T-cell (primary cell): ENCODE data around the gene SLC22A23. TPM values are rescaled to one million over a fixed set of nuclear protein-coding genes. Genes with fewer than 3 reads are reported as not detected.
"Not testable (repeated sequence)": the region's sequence is repeated elsewhere in the genome, so short reads cannot be mapped to it uniquely, and the experiment has no call there.

Experiments
- ATAC-seq, 4 experiments: fragments of 200-7000 bp in 3 of 4; fragments of 150-1000 bp in 1 of 4; cut with Tn5 transposase; replicated peaks in 1 of 4; 1 replicate in 3 of 4; 2 replicates in 1 of 4; pipeline ENCODE4 v1.10.0; 2021; ENCODE audit warnings: moderate library complexity in 3 of 4, mild to moderate bottlenecking in 2 of 4, moderate number of reproducible peaks in 1 of 4
- CTCF ChIA-PET, 2 donors: fragments of 300-600 bp; sonication (Branson Sonifier 250); formaldehyde crosslinking; loops; one replicate each; lab custom pipeline; 2022; ENCODE audit warnings: antibody characterized with exemption in 2 of 2; lab: Charles Lee
- POLR2A ChIA-PET, 2 donors: fragments of 300-600 bp; sonication (Branson Sonifier 250); formaldehyde crosslinking; loops; one replicate each; lab custom pipeline; 2022; ENCODE audit warnings: antibody characterized with exemption in 2 of 2; lab: Charles Lee
- DNase-seq, 35 experiments: peaks; one replicate each; pipeline versions ENCODE4 v3.0.0 to v3.0.0-alpha.2; 2013 to 2023
- H3K27ac ChIP-seq: one replicate; pipeline ENCODE4 v1.5.1; 2013; ENCODE audit warnings: low read length
- H3K27me3 ChIP-seq, 2 experiments: replicated peaks in 1 of 2; 1 replicate in 1 of 2; 2 replicates in 1 of 2; pipeline versions ENCODE4 v1.6.1 to v1.7.0; 2013; ENCODE audit warnings: low read length in 1 of 2, mixed read lengths in 1 of 2; ENCODE audit not compliant: control insufficient read depth in 2 of 2, insufficient read depth in 2 of 2; ENCODE audit errors: extremely low read depth in 1 of 2
- H3K36me3 ChIP-seq, 2 donors: 1 replicate in 1 of 2; 2 replicates in 1 of 2; pipeline versions ENCODE4 v1.6.1 to v1.7.0; 2013; ENCODE audit warnings: low read length in 1 of 2; ENCODE audit not compliant: control insufficient read depth in 2 of 2, insufficient read depth in 1 of 2; ENCODE audit errors: extremely low read depth in 1 of 2
- H3K4me1 ChIP-seq, 2 experiments: 1 replicate in 1 of 2; 2 replicates in 1 of 2; pipeline versions ENCODE4 v1.6.1 to v1.7.0; 2013; ENCODE audit warnings: low read length in 2 of 2, mixed read lengths in 1 of 2; ENCODE audit not compliant: insufficient read depth in 2 of 2, control insufficient read depth in 1 of 2; ENCODE audit errors: extremely low read depth in 1 of 2
- H3K4me3 ChIP-seq, 2 donors: 1 replicate in 1 of 2; 2 replicates in 1 of 2; pipeline versions ENCODE4 v1.5.1 to v1.7.0; 2013; ENCODE audit warnings: mild to moderate bottlenecking in 2 of 2, low read length in 1 of 2, moderate library complexity in 1 of 2; ENCODE audit not compliant: control insufficient read depth in 1 of 2; ENCODE audit errors: extremely low read depth in 1 of 2
- H3K9me3 ChIP-seq: 2 replicates; pipeline ENCODE4 v1.7.0; 2013
- H3K27ac Mint-ChIP-seq, 2 donors: one replicate each; pipeline ENCODE4 v1.8.0; 2020 to 2021; ENCODE audit warnings: mild to moderate bottlenecking in 2 of 2, mixed read lengths in 2 of 2
- H3K27me3 Mint-ChIP-seq, 2 donors: one replicate each; pipeline ENCODE4 v1.8.0; 2021 to 2022; ENCODE audit warnings: mixed read lengths in 2 of 2
- H3K36me3 Mint-ChIP-seq: one replicate; pipeline ENCODE4 v1.8.0; 2021; ENCODE audit warnings: mixed read lengths
- H3K4me1 Mint-ChIP-seq, 3 donors: one replicate each; pipeline ENCODE4 v1.8.0; 2020 to 2022; ENCODE audit warnings: mixed read lengths in 3 of 3, mild to moderate bottlenecking in 1 of 3
- H3K4me3 Mint-ChIP-seq, 3 donors: one replicate each; pipeline ENCODE4 v1.8.0; 2020 to 2022; ENCODE audit warnings: mild to moderate bottlenecking in 3 of 3, mixed read lengths in 3 of 3, moderate library complexity in 3 of 3
- H3K9me3 Mint-ChIP-seq, 3 donors: one replicate each; pipeline ENCODE4 v1.8.0; 2020 to 2022; ENCODE audit warnings: mixed read lengths in 3 of 3
- WGBS: methylation state at CpG from one replicate; pipeline ENCODE4 v1.1.5; 2013; ENCODE audit warnings: missing lambda C conversion rate; ENCODE audit not compliant: insufficient coverage; 5-methylcytosine and 5-hydroxymethylcytosine counted together
- total RNA-seq, 35 experiments: library from RNA in 6 of 35; stranded (reverse) in 6 of 35; fragments of 120-200 nt in 1 of 35; gene quantifications; one replicate each; pipeline versions ENCODE4 v1.2.1 to v1.2.4 and lab custom pipeline; 2013 to 2026

The SLC22A23 gene
- total RNA-seq, 5 donors from 2014 or later (not counting 1 experiment from before 2014, with no cell fraction given) = 6.2 to 14.8 (median 12.1) TPM

DNA sequence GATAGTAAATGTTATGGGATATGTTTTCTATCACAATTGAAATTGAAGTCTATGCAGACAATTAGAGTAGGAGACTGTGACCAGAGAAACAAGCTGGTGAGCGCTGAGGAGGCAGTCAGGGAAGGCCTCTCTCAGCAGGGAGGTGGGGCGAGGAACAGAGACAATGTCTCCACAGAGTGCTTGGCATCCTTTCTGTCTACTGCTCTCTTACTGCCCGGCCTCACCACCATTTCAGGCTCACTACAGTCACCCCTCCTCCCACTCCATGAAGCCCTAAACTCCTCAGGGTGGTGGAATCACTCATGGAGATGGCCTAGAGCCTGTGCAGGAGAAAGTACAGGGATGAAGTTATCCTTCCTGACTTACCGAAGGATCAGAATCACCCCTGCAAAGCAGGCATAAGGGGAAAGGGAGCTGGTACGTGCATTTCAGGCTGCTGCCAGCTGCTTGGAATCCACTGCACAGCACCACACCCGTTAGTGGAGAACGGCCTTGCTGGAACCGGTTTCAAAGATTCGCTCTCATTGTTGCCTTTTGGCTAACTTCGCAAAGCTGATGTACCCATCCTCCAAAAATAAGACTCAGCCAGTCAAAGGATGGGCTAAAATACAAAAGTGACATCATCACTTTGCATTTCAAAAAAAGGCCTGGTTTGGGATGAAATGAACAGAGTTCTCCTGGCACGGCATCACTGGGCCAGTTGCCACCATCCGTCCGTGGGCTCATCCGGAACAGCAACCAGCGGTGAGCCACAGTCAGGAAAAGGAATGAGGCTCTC is 67.3 kb downstream of the SLC22A23 start:
- no peak for ATAC-seq
- no peak overlapping the region for H3K27ac ChIP-seq
- POLR2A ChIA-PET = no interaction called here
- Mint-ChIP-seq H3K4me1 (peaks cover 0 to 4% (median 0%) of the 10 kb centered on the region in 3 donors), H3K9me3 (no peaks in the 10 kb centered on the region), H3K4me3 (no peak overlapping the region), H3K27ac (no peak overlapping the region), H3K36me3 (peaks cover 3% of the 10 kb centered on the region), H3K27me3 (no peaks in the 10 kb centered on the region)
- CTCF ChIA-PET = no interaction called here
- H3K36me3 ChIP-seq = no peaks in the 10 kb centered on the region
- no peak for DNase-seq
- no peak overlapping the region for H3K4me3 ChIP-seq
- no peaks in the 10 kb centered on the region for H3K9me3 ChIP-seq
- no peaks in the 10 kb centered on the region for H3K4me1 ChIP-seq
- WGBS = 98% methylated on average over 10 of the region's 15 CpGs
- peaks cover 0 to 10% of the 10 kb centered on the region in 2 experiments for H3K27me3 ChIP-seq

DNA sequence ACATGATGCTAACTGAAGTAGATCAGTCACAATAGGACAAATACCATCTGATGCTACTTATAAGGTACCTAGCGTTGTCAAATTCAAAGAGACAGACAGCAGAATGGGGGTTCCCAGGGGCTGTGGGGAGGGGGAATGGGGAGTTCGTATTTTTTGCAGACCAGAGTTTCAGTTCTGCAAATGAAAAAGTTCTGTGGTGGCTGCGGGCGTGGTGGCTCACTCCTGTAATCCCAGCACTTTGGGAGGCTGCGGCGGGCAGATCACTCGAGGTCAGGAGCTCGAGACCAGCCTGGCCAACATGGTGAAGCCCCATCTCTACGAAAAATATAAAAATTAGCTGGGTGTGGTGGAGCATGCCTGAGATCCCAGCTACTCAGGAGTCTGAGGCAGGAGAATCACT is 68.1 kb downstream of the SLC22A23 start:
- H3K9me3 ChIP-seq = no peaks in the 10 kb centered on the region
- DNase-seq (peak in 1 of 35 experiments; percentile 17), ATAC-seq (no peak)
- H3K27me3 ChIP-seq = peaks cover 0 to 11% of the 10 kb centered on the region in 2 experiments
- CTCF ChIA-PET = no interaction called here
- Mint-ChIP-seq H3K9me3 (no peaks in the 10 kb centered on the region), H3K27ac (no peak overlapping the region), H3K4me1 (peaks cover 0 to 4% (median 0%) of the 10 kb centered on the region in 3 donors), H3K36me3 (peaks cover 3% of the 10 kb centered on the region), H3K27me3 (no peaks in the 10 kb centered on the region), H3K4me3 (no peak overlapping the region)
- H3K36me3 ChIP-seq = no peaks in the 10 kb centered on the region
- POLR2A ChIA-PET = interaction anchor here in 1 of 2 donors (0.6 kb wide), 1 partner anchor 42 kb away, joined by 11 read pairs; no protein-coding TSS in a partner anchor
- no peak overlapping the region for H3K27ac ChIP-seq
- WGBS = 80% methylated on average over 2 of the region's 9 CpGs
- no peaks in the 10 kb centered on the region for H3K4me1 ChIP-seq
- H3K4me3 ChIP-seq = no peak overlapping the region

DNA sequence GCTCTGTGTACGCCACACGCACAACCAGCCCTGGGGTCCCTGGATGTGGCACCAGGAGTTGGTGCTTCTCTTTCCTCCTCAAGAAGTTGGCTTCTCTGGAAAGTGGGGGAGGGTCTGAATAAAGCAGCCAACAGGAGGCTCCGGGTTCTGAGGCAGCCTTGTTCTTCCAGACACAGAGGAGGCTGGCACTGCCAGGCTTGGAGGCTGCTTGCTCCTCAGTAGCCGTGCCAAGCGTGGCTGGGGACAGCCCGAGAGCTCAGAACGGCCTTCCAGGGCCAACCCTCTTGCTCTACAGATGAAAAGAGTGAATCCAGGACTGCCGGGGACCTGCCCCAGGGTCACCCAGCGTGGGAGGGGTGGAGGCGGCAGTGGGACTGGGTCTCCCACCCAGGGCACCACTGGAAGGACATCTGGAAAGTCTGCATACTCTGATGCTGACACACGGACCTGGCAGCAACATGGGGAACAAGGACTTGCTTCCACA is 70.4 kb downstream of the SLC22A23 start:
- no peak overlapping the region for H3K27ac ChIP-seq
- peaks cover 3% of the 10 kb centered on the region for H3K36me3 Mint-ChIP-seq
- POLR2A ChIA-PET = no interaction called here

DNA sequence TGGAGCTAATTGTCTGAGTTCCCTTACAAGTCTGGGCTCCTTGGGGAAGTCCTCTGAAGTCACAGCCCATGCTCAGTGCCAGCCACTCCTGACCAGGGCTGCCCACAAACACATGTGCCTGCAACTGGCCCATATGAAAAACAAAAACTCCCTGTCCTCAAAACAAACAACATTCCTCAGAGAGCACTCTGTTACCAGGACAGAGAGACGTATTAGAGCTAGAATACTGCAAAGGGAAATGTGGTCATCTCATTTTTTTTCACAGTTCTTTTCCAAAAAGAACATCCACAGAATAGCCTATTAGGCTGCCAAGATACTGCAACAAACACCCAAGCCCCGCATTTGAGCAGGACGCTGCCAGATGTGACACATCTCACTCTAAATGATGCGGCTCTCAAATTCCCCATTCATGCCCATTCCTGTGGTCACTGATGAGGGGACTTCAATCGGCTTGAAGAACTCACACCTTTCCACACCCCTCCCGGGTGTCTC is 71.1 kb downstream of the SLC22A23 start:
- WGBS = 88% methylated on average over 3 of the region's 6 CpGs
- peaks cover 3% of the 10 kb centered on the region for H3K36me3 Mint-ChIP-seq
- H3K4me3 Mint-ChIP-seq = no peak overlapping the region
- no peaks in the 10 kb centered on the region for H3K9me3 Mint-ChIP-seq
- no peak overlapping the region for H3K27ac ChIP-seq
- peaks cover 0 to 4% (median 0%) of the 10 kb centered on the region in 3 donors for H3K4me1 Mint-ChIP-seq
- no peak overlapping the region for H3K27ac Mint-ChIP-seq
- no peaks in the 10 kb centered on the region for H3K36me3 ChIP-seq
- ChIA-PET POLR2A (interaction anchor here in 1 of 2 donors (0.7 kb wide), 1 partner anchor 23 kb away, joined by 4 read pairs; no protein-coding TSS in a partner anchor), CTCF (no interaction called here)
- H3K27me3 ChIP-seq = peaks cover 0 to 19% of the 10 kb centered on the region in 2 experiments
- DNase-seq = no peak
- H3K4me3 ChIP-seq = no peak overlapping the region
- H3K9me3 ChIP-seq = no peaks in the 10 kb centered on the region
- no peaks in the 10 kb centered on the region for H3K4me1 ChIP-seq
- H3K27me3 Mint-ChIP-seq = no peaks in the 10 kb centered on the region
- ATAC-seq = no peak

More for the DNA sequence above, 70.4 kb downstream of the SLC22A23 start:
- Mint-ChIP-seq H3K4me3 (no peak overlapping the region), H3K9me3 (no peaks in the 10 kb centered on the region), H3K27me3 (no peaks in the 10 kb centered on the region), H3K27ac (no peak overlapping the region), H3K4me1 (peaks cover 0 to 4% (median 0%) of the 10 kb centered on the region in 3 donors)
- H3K4me1 ChIP-seq = no peaks in the 10 kb centered on the region
- H3K4me3 ChIP-seq = no peak overlapping the region
- ATAC-seq (no peak), DNase-seq (no peak)
- CTCF ChIA-PET = no interaction called here
- H3K9me3 ChIP-seq = no peaks in the 10 kb centered on the region
- 80% methylated on average over 10 of the region's 11 CpGs for WGBS
- H3K36me3 ChIP-seq = no peaks in the 10 kb centered on the region
- peaks cover 0 to 16% of the 10 kb centered on the region in 2 experiments for H3K27me3 ChIP-seq

GRCh38 chr6:3385181-3385580 is 71.7 kb downstream of the SLC22A23 start:
- H3K4me3 ChIP-seq, H3K27ac Mint-ChIP-seq, H3K4me1 Mint-ChIP-seq, H3K4me3 Mint-ChIP-seq, H3K4me1 ChIP-seq, H3K27ac ChIP-seq, H3K36me3 ChIP-seq, DNase-seq, H3K36me3 Mint-ChIP-seq, POLR2A ChIA-PET, H3K9me3 Mint-ChIP-seq, H3K27me3 Mint-ChIP-seq, H3K9me3 ChIP-seq, CTCF ChIA-PET, ATAC-seq: not testable (repeated sequence)
- WGBS = 100% methylated on average over 1 of the region's 4 CpGs
- peaks cover 0 to 21% of the 10 kb centered on the region in 2 experiments for H3K27me3 ChIP-seq

DNA sequence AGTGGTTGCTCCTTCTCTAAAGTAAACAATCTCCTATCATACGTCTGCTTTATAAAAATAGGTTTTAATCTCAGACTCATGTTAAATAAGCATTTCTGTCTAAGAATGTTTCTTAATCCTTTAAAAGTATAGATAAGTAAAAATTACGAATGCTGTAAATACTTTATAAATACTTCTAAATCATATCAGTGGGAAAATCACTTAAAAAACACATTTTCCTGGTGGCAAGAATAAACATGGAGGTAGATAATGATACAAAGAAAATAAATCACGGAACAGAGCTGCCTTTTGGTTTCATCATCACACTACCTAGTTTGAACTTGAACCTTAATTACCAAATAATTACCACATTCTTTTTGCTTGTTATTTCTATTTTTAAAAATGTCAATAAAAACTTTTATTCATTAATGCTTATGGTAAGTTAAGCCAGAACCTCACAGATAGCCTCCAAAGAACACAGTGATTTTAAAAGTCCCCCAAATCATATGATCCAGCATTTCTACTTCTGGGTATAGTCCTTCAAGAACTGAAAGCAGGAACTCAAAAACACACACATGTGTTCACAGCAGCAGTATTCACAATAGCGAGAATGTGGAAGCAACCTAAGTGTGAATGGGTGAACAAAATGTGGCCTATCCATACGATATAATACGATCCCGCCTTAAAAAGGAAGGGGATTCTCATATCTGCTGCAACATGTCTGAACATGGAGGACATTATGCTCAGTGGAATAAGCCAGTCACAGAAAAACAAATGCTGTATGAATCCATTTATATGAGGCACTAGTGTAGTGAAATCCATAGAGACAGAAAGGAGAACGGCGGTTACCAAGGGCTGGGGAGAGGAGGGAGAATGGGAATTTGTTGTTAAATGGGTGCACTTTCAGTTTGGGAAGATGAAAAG is 72.4 kb downstream of the SLC22A23 start:
- ChIA-PET CTCF (no interaction called here), POLR2A (no interaction called here)
- WGBS = 96% methylated on average over 6 of the region's 9 CpGs

More for the DNA sequence above, 72.4 kb downstream of the SLC22A23 start:
- H3K4me1 Mint-ChIP-seq = peaks cover 0 to 7% (median 4%) of the 10 kb centered on the region in 3 donors
- H3K9me3 ChIP-seq = no peaks in the 10 kb centered on the region
- DNase-seq = no peak
- peaks cover 0 to 21% of the 10 kb centered on the region in 2 experiments for H3K27me3 ChIP-seq
- H3K36me3 Mint-ChIP-seq = peaks cover 3% of the 10 kb centered on the region
- no peaks in the 10 kb centered on the region for H3K36me3 ChIP-seq
- H3K4me1 ChIP-seq = no peaks in the 10 kb centered on the region
- H3K27ac Mint-ChIP-seq = no peak overlapping the region
- H3K4me3 ChIP-seq = no peak overlapping the region
- no peak overlapping the region for H3K4me3 Mint-ChIP-seq
- H3K27me3 Mint-ChIP-seq = peaks cover 0 to 2% of the 10 kb centered on the region in 2 donors
- no peak for ATAC-seq
- H3K27ac ChIP-seq = no peak overlapping the region
- H3K9me3 Mint-ChIP-seq = no peaks in the 10 kb centered on the region
